Epidermal melanocyte (primary cell): ENCODE data around the gene ZMYND11.
"Not testable (repeated sequence)": the region's sequence is repeated elsewhere in the genome, so short reads cannot be mapped to it uniquely, and the experiment has no call there.

Experiments
- DNase-seq: peaks from one replicate; pipeline ENCODE4 v3.0.0; 2011; ENCODE audit warnings: low spot score; ENCODE audit not compliant: insufficient read length

Gene ZMYND11

DNA sequence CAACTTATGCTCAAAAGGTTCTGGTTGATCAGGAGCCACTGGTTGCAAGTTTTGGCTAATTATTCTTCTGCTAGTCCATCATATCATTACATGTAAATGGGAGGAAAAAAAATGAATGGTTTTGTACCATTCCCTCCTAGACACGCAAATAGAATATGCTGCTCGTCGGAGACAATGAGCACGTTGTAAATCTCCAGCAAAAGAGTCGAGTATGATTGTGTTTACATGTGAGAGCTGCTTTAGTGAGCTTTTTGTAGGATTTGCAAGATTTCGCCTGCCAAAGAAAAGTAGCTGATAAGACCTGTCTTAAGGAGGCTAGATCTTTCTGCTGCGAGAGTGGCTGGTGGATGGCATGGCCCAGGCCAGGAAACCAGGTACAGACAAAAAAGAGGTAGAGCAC, 109.0 kb downstream of the ZMYND11 start:
- no peak for DNase-seq

GRCh38 chr10:246431-246830, 111.2 kb downstream of the ZMYND11 start:
- no peak for DNase-seq

DNA sequence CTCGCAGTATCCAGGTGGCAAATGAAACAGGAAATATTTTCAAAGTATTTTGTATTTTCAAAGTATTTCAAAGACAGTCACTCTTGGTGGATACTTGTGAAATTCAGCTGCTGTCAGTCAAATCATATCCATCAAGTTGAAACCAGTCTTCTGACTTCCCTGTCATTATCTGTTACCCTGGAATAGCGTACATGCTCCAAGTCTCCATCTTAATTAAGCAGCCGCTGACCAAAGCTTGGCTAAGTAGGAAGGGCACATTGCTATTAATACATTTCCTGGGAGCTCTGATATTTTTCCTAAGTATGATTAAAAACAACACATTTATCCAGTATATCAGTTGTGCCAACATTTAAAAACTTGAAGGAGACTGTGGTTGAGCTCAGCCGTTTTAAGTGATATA, 112.2 kb downstream of the ZMYND11 start:
- DNase-seq, result no peak

GRCh38 chr10:248307-248706, 113.1 kb downstream of the ZMYND11 start:
- DNase-seq, result no peak

DNA sequence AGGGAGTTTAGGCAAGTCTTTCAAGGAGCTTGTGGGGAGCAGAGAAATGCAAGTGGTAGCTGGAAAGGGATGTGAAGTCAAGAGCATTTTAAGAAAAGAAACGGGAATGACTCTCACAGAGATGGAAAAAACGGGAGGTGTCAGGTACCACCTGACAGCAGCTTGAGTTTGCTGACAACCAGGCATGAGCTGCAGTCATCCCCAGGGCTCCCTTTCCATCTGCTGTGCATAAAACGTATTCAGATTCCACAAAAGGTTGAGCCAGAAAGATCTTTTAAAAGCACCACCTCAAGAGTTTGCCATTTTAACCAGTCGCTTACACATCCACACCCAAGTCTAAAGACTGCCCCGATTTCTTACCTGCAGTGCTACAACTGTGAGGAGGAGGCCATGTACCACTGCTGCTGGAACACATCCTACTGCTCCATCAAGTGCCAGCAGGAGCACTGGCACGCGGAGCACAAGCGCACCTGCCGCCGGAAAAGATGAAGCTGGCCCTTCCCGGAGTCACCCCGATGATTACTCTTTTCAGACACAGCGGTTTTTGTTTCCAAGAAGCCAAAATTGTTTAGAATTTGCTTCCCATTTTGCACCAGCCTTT, 116.8 kb downstream of the ZMYND11 start:
- DNase-seq, result no peak

GRCh38 chr10:260819-261429, 125.7 kb downstream of the ZMYND11 start:
- DNase-seq, result no peak

DNA sequence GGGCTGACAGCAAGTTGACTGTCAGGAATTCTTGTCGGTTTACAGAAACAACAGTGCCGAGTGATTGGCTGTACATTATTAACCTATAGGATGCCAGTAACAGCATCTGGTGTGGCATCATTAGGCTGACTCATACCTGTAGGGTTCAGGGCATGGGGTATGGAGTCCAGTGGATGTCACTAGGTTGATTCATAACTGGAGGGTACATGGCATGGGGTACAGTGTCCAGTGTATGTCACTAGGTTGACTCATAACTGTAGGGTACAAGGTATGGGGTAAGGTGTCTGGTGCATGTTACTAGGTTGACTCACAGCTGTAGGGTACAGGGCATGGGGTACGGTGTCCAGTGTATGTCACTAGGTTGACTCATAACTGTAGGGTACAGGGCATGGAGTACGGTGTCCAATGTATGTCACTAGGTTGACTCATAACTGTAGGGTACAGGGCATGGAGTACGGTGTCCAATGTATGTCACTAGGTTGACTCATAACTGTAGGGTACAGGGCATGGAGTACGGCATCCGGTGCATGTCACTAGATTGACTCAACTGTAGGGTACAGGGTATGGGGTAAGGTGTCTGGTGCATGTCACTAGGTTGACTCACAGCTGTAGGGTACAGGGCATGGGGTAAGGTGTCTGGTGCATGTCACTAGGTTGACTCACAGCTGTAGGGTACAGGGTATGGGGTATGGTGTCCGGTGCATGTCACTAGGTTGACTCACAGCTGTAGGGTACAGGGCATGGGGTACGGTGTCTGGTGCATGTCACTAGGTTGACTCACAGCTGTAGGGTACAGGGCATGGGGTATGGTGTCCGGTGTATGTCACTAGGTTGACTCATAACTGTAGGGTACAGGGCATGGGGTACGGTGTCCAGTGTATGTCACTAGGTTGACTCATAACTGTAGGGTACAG, 129.2 kb downstream of the ZMYND11 start:
- not testable (repeated sequence) for DNase-seq

- DNase-seq, result not testable (repeated sequence)
Measured at GRCh38 chr10:265074-265440, 129.8 kb downstream of the ZMYND11 start.

DNA sequence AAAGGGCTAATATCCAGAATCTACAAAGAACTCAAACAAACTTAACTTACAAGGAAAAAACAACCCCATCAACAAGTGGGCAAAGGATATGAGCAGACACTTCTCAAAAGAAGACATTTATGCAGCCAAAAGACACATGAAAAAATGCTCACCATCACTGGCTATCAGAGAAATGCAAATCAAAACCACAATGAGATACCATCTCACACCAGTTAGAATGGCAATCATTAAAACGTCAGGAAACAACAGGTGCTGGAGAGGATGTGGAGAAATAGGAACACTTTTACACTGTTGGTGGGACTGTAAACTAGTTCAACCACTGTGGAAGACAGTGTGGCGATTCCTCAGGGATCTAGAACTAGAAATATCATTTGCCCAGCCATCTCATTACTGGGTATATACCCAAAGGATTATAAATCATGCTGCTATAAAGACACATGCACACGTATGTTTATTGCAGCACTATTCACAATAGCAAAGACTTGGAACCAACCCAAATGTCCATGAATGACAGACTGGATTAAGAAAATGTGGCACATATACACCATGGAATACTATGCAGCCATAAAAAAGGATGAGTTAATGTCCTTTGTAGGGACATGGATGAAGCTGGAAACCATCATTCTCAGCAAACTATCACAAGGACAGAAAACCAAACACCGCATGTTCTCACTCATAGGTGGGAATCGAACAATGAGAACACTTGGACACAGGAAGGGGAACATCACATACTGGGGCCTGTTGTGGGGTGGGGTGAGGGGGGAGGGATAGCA, 130.7 kb downstream of the ZMYND11 start:
- DNase-seq, result not testable (repeated sequence)

GRCh38 chr10:266974-267425, 131.7 kb downstream of the ZMYND11 start:
- no peak for DNase-seq

GRCh38 chr10:267705-268104, 132.4 kb downstream of the ZMYND11 start:
- no peak for DNase-seq

- DNase-seq, result no peak
Measured at GRCh38 chr10:269440-270074, 134.3 kb downstream of the ZMYND11 start.

GRCh38 chr10:271201-271600, 135.9 kb downstream of the ZMYND11 start:
- no peak for DNase-seq

DNA sequence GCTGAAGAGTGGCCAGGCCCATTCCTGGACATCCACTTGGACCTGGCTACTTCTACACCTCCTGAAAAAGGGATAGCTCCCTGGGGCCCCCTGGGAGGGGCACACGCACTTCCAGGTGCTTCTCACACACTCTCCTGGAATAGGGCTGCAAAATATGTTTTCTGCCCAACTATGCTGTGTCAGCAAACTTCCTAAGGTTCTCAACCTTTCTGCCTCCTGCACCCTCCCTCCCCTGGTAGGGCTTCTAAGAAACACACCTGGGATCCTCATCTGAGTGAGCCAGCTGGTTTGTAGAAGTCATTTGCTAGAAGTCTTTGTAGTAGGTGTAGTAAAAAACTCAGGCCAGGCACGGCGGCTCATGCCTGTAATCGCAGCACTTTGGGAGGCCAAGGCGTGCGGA, 136.5 kb downstream of the ZMYND11 start:
- no peak for DNase-seq

DNA sequence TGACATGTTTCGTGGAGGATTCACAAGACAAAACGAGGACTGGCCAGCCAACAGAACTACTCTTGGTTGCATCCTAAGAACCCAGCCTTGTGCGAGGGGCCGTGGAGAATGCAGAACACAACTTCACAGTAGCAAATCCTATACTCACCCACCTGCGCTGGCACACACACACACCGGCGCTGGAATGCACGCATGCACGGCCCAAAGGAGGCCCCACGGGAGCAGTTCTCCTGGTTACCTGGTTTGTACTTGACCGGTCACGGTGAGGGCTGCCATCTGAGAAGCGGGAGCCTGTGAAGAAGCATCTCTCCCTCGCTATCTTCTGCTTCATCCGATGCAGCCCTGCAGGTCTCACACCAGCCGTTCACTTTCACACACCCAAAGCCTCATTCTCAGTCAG, 137.8 kb downstream of the ZMYND11 start:
- DNase-seq, result no peak

GRCh38 chr10:274866-275265, 139.6 kb downstream of the ZMYND11 start:
- no peak for DNase-seq

- no peak for DNase-seq
Measured at GRCh38 chr10:275680-276079, 140.4 kb downstream of the ZMYND11 start.

DNA sequence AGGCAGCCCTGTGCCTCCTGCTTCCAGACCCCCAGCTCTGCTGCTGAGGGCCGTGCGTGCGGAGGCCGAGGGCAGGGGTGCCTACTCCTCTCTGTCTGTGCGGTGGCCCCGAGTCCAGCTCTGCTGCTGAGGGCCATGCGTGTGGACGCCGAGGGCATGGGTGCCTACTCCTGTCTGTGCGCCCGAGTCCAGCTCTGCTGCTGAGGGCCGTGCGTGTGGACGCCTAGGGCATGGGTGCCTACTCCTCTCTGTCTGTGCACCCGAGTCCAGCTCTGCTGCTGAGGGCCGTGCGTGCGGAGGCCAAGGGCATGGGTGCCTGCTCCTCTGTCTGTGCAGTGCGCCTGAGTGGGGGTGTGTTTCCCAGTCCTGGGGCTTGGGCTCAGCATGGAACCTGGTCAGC, 142.7 kb downstream of the ZMYND11 start:
- no peak for DNase-seq

DNA sequence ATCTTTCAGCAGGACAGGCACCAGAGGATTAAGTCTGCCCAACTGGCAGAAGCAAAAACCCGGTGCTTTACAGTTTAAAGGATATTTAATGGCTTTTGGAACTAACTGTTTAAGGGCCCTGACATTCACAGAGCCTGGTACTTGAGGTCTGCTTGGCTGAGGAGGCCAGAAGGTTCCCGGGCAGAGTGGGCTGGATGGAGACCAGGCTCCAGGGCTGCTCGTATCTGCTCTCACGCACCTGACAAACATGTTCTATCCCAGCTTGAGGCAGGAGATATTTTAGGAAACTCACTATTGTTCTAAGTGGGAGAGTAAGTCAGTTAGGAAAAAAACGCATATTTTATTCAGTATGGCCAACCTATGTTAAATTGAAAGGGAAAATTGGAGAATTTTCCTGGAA, 143.5 kb downstream of the ZMYND11 start:
- DNase-seq, result no peak

DNA sequence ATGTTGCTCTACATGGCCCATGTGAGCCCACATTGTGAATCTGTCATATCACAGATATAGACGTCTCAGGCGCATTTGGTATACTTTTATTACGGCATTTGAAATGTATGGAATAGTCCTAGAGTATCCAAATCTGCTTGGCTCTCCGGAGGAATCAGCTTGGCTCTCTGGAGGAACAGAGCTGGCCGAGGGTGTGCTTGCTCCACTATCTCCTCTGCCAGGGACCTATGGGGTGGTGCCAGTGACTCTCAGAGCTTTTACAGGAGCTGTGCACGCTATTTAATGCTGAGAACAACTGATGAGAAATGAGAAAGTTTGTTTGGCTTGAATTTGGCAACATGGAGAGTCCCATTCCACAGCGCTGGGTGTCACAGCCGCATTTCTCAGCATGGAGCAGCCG, 144.0 kb downstream of the ZMYND11 start:
- no peak for DNase-seq

- DNase-seq, result no peak
Measured at GRCh38 chr10:279655-280054, 144.4 kb downstream of the ZMYND11 start.
